ENCODE results near the gene KIF5A. TPM values are rescaled to one million over a fixed set of nuclear protein-coding genes. Genes with fewer than 3 reads are reported as not detected.
A peak's percentile ranks its signal among the peaks of the same experiment; 100 is the strongest.

Gene KIF5A
- total and polyA plus RNA-seq, 2 of the 13 experiments (the other 11 are each of a cell fraction or from before 2014, with no cell fraction given): 1.6 to 11.9 TPM

DNA sequence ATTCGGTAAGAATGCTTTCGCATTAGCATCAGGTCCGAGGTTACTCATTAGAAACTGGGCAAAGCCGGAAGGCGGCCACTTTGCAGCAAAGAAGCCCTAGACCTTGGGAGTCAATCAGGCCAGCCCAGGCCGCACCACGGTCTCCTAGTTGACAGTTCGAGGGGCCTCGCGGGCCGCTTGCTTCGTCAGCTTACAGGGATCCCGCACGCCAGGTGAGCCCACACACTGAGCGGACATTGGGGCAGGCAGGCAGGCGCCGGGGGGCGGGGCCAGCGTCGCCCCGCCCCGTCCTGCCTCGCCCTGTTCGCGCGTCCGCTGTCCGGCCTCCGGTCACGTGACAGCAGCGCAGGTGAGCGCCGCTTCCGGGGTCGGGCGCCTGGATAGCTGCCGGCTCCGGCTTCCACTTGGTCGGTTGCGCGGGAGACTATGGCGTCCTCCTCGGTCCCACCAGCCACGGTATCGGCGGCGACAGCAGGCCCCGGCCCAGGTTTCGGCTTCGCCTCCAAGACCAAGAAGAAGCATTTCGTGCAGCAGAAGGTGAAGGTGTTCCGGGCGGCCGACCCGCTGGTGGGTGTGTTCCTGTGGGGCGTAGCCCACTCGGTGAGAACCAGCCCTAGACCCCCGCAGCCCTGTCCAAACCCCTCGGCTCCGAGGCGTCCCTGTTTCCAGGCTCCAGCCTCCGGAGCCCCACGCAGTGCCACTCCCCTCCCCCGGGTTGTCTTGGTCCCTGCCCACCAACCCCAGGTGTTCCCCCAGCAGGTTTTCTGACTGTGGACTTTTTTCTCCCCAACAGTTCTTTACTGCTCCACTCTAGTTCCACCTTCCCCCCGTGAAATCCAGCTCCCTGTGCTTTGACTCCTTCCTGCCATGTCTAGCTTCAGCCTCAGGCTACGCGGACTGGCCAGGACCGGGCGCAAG is 41.3 kb downstream of the KIF5A start, which contains the start of gene PIP4K2C (continued):
- TF ChIP-seq, protein P1, sequence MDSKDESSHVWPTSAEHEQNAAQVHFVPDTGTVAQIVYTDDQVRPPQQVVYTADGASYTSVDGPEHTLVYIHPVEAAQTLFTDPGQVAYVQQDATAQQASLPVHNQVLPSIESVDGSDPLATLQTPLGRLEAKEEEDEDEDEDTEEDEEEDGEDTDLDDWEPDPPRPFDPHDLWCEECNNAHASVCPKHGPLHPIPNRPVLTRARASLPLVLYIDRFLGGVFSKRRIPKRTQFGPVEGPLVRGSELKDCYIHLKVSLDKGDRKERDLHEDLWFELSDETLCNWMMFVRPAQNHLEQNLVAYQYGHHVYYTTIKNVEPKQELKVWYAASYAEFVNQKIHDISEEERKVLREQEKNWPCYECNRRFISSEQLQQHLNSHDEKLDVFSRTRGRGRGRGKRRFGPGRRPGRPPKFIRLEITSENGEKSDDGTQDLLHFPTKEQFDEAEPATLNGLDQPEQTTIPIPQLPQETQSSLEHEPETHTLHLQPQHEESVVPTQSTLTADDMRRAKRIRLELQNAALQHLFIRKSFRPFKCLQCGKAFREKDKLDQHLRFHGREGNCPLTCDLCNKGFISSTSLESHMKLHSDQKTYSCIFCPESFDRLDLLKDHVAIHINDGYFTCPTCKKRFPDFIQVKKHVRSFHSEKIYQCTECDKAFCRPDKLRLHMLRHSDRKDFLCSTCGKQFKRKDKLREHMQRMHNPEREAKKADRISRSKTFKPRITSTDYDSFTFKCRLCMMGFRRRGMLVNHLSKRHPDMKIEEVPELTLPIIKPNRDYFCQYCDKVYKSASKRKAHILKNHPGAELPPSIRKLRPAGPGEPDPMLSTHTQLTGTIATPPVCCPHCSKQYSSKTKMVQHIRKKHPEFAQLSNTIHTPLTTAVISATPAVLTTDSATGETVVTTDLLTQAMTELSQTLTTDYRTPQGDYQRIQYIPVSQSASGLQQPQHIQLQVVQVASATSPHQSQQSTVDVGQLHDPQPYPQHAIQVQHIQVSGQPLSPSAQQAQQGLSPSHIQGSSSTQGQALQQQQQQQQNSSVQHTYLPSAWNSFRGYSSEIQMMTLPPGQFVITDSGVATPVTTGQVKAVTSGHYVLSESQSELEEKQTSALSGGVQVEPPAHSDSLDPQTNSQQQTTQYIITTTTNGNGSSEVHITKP (CRISPR knock-in tag; IDR thresholded peaks at IDR 0.05; ENCODE audit: low read depth): no peak
- no peak for TF ChIP-seq ZNF44 (CRISPR knock-in tag; IDR thresholded peaks at IDR 0.05)
- TF ChIP-seq SRSF4 (IDR thresholded peaks at IDR 0.05; ENCODE audit: low read depth, low read length, poor library complexity, severe bottlenecking): no peak
- no peak for TF ChIP-seq WIZ (CRISPR knock-in tag; IDR thresholded peaks at IDR 0.05)
- no peak for TF ChIP-seq ZNF292 (CRISPR knock-in tag; IDR thresholded peaks at IDR 0.05; ENCODE audit: borderline replicate concordance, low read depth)
- TF ChIP-seq NCOA1 (CRISPR knock-in tag; IDR thresholded peaks at IDR 0.05): no peak
- no peak for TF ChIP-seq U2AF1 (optimal IDR thresholded peaks at IDR 0.05; ENCODE audit: low read depth, low read length)
- TF ChIP-seq ZNF432 (CRISPR knock-in tag; IDR thresholded peaks at IDR 0.05; ENCODE audit: borderline replicate concordance): no peak
- TF ChIP-seq SP2 (CRISPR knock-in tag; IDR thresholded peaks at IDR 0.05): no peak
- no peak for TF ChIP-seq FOXA1 (IDR thresholded peaks at IDR 0.05)
- TF ChIP-seq FOXA1 (CRISPR knock-in tag; IDR thresholded peaks at IDR 0.05): no peak
- peak; percentile 95 for TF ChIP-seq ELF1 (CRISPR knock-in tag; IDR thresholded peaks at IDR 0.05)
- 0 out of 2 replicates have a peak, but pooled peaks have one; percentile 63 for TF ChIP-seq SNAPC4 (CRISPR knock-in tag; IDR thresholded peaks at IDR 0.05)
- no peak for TF ChIP-seq ZNF180 (CRISPR knock-in tag; IDR thresholded peaks at IDR 0.05; ENCODE audit: borderline replicate concordance, low read depth)
